Chondrocyte (in vitro differentiated cells): ENCODE measurements around the gene C3orf70. TPM values are rescaled to one million over a fixed set of nuclear protein-coding genes. Genes with fewer than 3 reads are reported as not detected.

ENCODE experiments used
- DNase-seq: peaks from one replicate; pipeline ENCODE4 v3.0.0; 2021; ENCODE audit warnings: mixed read lengths, low spot score
- H3K27ac Mint-ChIP-seq: one replicate; pipeline ENCODE4 v1.8.0; 2021; ENCODE audit warnings: mild to moderate bottlenecking, moderate library complexity, mixed read lengths; ENCODE audit not compliant: unreplicated experiment
- H3K27me3 Mint-ChIP-seq: 2 replicates; pipeline ENCODE4 v1.8.0; 2021; ENCODE audit warnings: low read depth, mixed read lengths
- H3K36me3 Mint-ChIP-seq: 2 replicates; pipeline ENCODE4 v1.8.0; 2021; ENCODE audit warnings: low read depth, mixed read lengths
- H3K4me1 Mint-ChIP-seq: 2 replicates; pipeline ENCODE4 v1.8.0; 2021; ENCODE audit warnings: low read depth, mild to moderate bottlenecking, mixed read lengths
- H3K4me3 Mint-ChIP-seq: one replicate; pipeline ENCODE4 v1.8.0; 2021; ENCODE audit warnings: mild to moderate bottlenecking, moderate library complexity, mixed read lengths; ENCODE audit not compliant: unreplicated experiment
- H3K9me3 Mint-ChIP-seq: 2 replicates; pipeline ENCODE4 v1.8.0; 2021; ENCODE audit warnings: low read depth, mixed read lengths
- total RNA-seq: library from RNA; stranded (reverse); gene quantifications from 3 replicates; pipeline ENCODE4 v1.2.1, GENCODE V29; 2021
- TF ChIP-seq, protein P1 (sequence below): fragments of 200-600 bp; sonication (generic); IDR thresholded peaks from 2 replicates; pipeline ENCODE4 v1.5.0; 2021; ENCODE audit warnings: antibody characterized with exemption, mild to moderate bottlenecking, moderate library complexity

Gene C3orf70
- total RNA-seq, 1 donor from 2014 or later, result 27.7 TPM

GRCh38 chr3:185065059-185065458, 87.8 kb downstream of the C3orf70 start:
- DNase-seq, result no peak
- TF ChIP-seq, protein P1, sequence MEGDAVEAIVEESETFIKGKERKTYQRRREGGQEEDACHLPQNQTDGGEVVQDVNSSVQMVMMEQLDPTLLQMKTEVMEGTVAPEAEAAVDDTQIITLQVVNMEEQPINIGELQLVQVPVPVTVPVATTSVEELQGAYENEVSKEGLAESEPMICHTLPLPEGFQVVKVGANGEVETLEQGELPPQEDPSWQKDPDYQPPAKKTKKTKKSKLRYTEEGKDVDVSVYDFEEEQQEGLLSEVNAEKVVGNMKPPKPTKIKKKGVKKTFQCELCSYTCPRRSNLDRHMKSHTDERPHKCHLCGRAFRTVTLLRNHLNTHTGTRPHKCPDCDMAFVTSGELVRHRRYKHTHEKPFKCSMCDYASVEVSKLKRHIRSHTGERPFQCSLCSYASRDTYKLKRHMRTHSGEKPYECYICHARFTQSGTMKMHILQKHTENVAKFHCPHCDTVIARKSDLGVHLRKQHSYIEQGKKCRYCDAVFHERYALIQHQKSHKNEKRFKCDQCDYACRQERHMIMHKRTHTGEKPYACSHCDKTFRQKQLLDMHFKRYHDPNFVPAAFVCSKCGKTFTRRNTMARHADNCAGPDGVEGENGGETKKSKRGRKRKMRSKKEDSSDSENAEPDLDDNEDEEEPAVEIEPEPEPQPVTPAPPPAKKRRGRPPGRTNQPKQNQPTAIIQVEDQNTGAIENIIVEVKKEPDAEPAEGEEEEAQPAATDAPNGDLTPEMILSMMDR, result no peak
- Mint-ChIP-seq H3K36me3 (peaks cover 3% of the 10 kb centered on the region), H3K4me1 (no peaks in the 10 kb centered on the region), H3K27ac (no peak overlapping the region), H3K9me3 (peaks cover 7% of the 10 kb centered on the region), H3K27me3 (no peaks in the 10 kb centered on the region), H3K4me3 (no peak overlapping the region)

DNA sequence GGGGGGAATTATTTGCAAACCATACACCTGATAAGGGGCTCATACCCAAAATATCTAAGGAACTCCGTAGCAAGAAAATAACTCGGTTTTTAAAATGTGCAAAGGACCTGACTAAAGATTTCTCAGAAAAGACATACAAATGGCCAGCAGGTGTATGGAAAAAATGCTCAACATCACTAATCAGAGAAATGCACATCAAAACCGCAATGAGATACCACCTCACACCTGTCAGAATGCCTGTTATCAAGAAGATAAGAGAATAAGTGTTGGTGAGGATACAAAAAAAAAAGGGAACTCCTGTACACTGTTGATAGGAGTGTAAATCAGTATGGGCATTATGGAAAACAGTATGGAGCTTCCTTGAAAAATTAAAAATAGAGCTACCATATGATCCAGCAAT, 89.4 kb downstream of the C3orf70 start:
- peaks cover 14% of the 10 kb centered on the region for H3K9me3 Mint-ChIP-seq
- DNase-seq, result no peak
- TF ChIP-seq, protein P1, result no peak
- H3K4me1 Mint-ChIP-seq, result no peaks in the 10 kb centered on the region
- H3K36me3 Mint-ChIP-seq, result peaks cover 3% of the 10 kb centered on the region
- no peaks in the 10 kb centered on the region for H3K27me3 Mint-ChIP-seq
- H3K4me3 Mint-ChIP-seq, result no peak overlapping the region
- H3K27ac Mint-ChIP-seq, result no peak overlapping the region

DNA sequence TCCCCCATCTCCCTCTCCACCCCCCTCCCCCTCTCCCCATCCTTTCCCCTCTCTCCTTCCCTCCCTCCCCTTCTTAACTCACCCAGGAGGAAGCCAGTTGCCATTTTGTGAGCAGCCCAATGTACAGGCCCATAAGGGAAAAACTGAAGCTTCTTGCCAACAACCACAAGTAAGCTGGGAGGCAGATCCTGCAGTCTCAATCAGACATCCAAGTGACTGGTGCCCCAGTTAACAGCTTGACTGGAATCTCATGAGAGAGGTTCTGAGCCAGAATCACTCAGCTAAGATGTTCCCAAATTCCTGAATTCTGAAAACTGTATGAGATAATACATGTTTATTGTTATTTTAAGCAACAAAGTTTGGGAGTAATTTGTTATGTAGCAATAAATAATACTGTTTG, 90.7 kb downstream of the C3orf70 start:
- Mint-ChIP-seq H3K9me3 (peaks cover 24% of the 10 kb centered on the region), H3K4me3 (no peak overlapping the region), H3K4me1 (no peaks in the 10 kb centered on the region), H3K36me3 (peaks cover 10% of the 10 kb centered on the region), H3K27me3 (no peaks in the 10 kb centered on the region), H3K27ac (no peak overlapping the region)
- TF ChIP-seq, protein P1, result no peak
- DNase-seq, result no peak

DNA sequence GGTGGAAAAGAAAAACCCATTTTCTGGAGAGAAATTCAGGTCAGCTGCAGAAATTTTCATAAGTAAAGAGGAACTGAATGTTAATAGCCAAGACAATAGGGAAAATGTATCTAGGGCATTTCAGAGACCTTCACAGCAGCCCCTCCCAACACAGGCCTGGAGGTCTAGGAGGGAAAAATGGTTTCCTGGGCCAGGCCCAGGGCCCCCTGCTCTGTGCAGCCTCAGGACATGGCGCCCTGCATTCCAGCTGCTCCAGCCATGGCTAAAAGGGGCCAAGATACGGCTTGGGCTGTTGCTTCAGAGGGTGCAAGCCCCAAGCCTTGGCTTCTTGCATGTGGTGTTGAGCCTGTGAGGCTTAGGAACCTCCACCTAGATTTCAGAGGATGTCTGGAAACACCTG, 92.2 kb downstream of the C3orf70 start:
- Mint-ChIP-seq H3K4me3 (no peak overlapping the region), H3K27ac (no peak overlapping the region), H3K4me1 (no peaks in the 10 kb centered on the region), H3K36me3 (peaks cover 22% of the 10 kb centered on the region), H3K9me3 (peaks cover 37% of the 10 kb centered on the region), H3K27me3 (no peaks in the 10 kb centered on the region)
- no peak for DNase-seq
- TF ChIP-seq, protein P1, result no peak

DNA sequence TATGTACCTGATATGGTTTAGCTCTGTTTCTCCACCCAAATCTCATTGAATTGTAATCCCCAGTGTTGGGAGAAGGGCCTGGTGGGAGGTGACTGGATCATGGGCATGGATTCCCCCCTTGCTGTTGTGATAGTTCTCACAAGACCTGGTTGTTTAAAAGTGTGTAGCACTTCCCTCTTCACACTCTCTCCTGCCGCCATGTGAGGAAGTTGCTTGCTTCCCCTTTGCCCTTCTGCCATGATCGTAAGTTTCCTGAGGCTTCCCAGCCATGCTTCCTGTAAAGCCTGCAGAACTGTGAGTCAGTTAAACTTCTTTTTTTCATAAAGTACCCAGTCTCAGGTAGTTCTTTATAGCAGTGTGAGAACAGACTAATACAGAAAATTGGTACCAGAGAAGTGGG, 93.1 kb downstream of the C3orf70 start:
- H3K36me3 Mint-ChIP-seq, result peaks cover 28% of the 10 kb centered on the region
- peaks cover 42% of the 10 kb centered on the region for H3K9me3 Mint-ChIP-seq
- no peak for DNase-seq
- H3K4me3 Mint-ChIP-seq, result no peak overlapping the region
- TF ChIP-seq, protein P1, result no peak
- H3K27ac Mint-ChIP-seq, result no peak overlapping the region
- H3K4me1 Mint-ChIP-seq, result no peaks in the 10 kb centered on the region
- H3K27me3 Mint-ChIP-seq, result no peaks in the 10 kb centered on the region
